ENCODE data around the gene ASGR2.

Gene ASGR2

DNA sequence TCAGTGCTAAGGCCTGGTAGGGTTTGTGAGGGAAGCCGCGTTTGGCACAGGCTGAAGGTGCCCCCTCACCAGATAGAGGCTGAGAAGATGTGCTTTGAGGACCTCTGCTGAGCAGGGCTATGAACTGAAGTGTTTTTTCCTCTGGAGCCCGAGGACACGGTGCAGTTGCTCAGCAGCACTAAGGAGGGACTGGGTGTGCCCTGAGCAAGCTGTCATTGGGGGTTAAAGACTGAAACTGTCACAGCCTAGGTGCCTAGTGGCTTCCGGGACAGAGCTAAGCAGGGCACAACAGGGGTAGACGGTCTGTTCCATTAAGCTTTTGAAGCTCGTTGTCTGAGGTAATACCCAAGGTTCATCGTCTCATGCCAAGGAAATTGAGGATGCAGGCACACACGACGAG lies 24.8 kb upstream of the ASGR2 start:
- no peak overlapping the region for H3K4me3 ChIP-seq (replicated peaks in 1 of 2; ENCODE audit: low read depth in 2 of 2, low read length in 2 of 2)
- no peak for TF ChIP-seq CTCF (IDR thresholded peaks at IDR 0.05; ENCODE audit: low read depth, low read length)
- DNase-seq (ENCODE audit: low read depth in 2 of 2): no peak

DNA sequence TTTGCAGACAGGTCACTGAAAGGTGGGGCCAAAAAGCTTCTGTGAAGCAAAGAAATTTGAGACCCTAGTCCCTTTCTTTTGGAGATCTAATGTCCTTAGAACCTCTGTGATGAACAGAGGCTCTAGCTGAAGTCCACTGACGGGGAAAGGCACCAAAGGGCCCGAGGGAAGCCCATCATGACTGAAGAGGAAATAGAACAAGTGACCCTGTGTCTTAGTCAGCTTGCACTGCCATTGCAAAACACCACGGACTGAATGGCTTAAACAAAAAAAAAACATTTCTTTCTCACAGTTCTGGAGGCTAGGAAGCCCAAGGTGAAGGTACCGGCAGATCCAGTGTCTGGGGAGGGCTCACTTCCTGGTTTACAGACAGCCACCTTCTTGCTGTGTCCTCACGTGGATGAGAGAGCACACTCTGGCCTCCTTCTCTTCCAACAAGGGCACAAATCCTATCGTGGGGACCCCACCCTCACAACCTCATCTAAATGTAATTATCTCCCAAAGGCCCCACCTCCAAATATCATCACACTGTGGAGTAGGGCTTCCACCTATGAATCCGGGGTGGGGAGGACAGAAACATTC lies 24.3 kb upstream of the ASGR2 start:
- DNase-seq (ENCODE audit: low read depth in 2 of 2): peak in 1 of 2 donors; percentile 31
- H3K4me3 ChIP-seq (replicated peaks in 1 of 2; ENCODE audit: low read depth in 2 of 2, low read length in 2 of 2): no peak overlapping the region
- TF ChIP-seq CTCF (IDR thresholded peaks at IDR 0.05; ENCODE audit: low read depth, low read length): no peak

DNA sequence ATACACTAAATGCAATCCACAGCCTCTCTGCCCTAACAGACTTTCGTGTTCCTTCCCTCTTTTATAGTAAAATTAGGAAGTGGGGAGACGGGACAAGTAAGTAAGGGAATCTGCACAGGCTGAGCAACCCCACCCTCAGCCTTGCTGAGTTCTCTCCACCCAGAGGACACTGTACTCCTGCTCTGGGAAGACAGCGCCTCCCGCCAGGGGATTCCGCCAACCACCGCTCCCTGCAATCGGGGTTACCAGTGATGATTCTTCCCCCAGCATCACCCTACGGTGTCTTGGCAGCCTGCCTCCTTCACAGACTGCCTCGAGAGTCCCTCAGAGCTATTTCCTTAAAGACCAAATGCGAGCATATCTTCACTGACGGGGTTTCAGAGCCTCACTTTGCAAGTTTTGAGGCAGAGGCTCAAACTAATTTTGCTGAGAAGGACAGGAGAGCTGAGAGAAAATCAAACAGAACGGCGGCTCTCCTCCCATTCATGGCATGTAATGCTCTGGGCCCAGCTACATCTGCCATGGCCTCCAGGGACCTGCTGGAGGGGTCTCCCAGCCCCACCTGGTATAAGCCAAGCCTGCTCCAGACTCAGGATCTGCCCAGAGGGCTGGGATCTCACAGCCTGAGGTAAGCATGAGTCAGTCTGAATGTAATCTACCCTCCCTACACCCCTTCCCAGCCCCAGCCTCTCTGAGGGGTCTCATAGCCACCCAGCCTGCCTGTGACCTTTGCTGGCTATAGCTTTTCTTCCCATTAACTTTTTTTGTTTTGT lies 22.7 kb upstream of the ASGR2 start:
- H3K4me3 ChIP-seq (replicated peaks in 1 of 2; ENCODE audit: low read depth in 2 of 2, low read length in 2 of 2): no peak overlapping the region
- no peak for TF ChIP-seq CTCF (IDR thresholded peaks at IDR 0.05; ENCODE audit: low read depth, low read length)
- DNase-seq (ENCODE audit: low read depth in 2 of 2): peak in 1 of 2 donors; percentile 10

DNA sequence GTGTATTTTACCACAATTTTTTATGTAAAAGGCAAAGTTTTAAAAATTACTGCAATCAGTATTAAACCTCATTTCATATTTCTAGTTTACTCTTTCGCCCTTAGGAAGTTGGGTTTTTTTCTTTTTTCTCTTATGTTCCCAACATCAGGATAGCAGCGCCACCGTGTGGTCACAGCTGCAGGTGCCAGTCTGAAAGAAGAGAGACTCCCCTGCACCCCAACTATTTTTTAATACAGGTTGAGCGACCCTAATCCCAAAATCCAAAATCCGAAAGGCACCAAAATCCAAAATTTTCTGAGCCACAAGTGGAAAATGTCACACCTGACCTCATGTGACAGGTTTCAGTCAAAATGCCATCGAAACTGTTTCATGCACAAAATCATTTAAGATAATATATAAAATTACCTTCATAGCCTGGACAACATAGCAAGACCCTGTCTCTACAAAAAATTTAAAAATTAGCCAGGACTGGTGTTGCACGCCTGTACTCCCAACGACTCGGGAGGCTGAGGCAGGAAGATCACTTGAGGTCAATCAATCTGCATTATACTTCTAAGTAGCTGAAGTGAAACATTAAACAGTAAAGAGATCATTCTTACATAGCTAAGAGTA lies 21.8 kb upstream of the ASGR2 start:
- no peak overlapping the region for H3K4me3 ChIP-seq (replicated peaks in 1 of 2; ENCODE audit: low read depth in 2 of 2, low read length in 2 of 2)
- peak; percentile 79 for DNase-seq (ENCODE audit: low read depth in 2 of 2)
- TF ChIP-seq CTCF (IDR thresholded peaks at IDR 0.05; ENCODE audit: low read depth, low read length): peak; percentile 87

- DNase-seq (ENCODE audit: low read depth in 2 of 2): no peak
- no peak for TF ChIP-seq CTCF (IDR thresholded peaks at IDR 0.05; ENCODE audit: low read depth, low read length)
- no peak overlapping the region for H3K4me3 ChIP-seq (replicated peaks in 1 of 2; ENCODE audit: low read depth in 2 of 2, low read length in 2 of 2)
Measured at GRCh38 chr17:7133916-7134315, 19.3 kb upstream of the ASGR2 start.

DNA sequence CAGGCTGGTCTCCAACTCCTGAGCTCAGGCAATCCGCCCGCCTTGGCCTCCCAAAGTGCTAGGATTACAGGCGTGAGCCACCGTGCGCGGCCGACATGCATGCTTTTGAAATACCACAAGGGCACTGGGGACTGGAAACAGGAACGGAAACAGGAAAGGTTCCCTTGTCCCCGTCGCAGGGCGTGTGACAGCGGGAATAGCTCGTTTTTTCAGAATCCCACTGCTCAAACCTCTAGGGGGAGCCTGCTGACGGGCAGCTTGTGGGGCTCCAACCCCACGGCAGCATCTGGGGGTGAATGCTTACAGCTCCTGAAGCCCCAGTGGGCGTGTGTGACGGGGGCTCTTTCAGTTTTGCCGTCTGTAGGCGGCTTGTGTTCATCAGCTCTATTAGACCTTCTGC lies 18.8 kb upstream of the ASGR2 start:
- peak; percentile 3 to 14 for DNase-seq (ENCODE audit: low read depth in 2 of 2)
- H3K4me3 ChIP-seq (replicated peaks in 1 of 2; ENCODE audit: low read depth in 2 of 2, low read length in 2 of 2): no peak overlapping the region
- TF ChIP-seq CTCF (IDR thresholded peaks at IDR 0.05; ENCODE audit: low read depth, low read length): peak; percentile 39
